NCI-H1092 treated with DMSO at 0.1 percent for 48 hours (cell line): Measurements from ENCODE around the gene XYLT1.

Source experiments
- DNase-seq: peaks from one replicate; lab custom pipeline; 2025; lab: John Stamatoyannopoulos, UW

XYLT1 gene

DNA sequence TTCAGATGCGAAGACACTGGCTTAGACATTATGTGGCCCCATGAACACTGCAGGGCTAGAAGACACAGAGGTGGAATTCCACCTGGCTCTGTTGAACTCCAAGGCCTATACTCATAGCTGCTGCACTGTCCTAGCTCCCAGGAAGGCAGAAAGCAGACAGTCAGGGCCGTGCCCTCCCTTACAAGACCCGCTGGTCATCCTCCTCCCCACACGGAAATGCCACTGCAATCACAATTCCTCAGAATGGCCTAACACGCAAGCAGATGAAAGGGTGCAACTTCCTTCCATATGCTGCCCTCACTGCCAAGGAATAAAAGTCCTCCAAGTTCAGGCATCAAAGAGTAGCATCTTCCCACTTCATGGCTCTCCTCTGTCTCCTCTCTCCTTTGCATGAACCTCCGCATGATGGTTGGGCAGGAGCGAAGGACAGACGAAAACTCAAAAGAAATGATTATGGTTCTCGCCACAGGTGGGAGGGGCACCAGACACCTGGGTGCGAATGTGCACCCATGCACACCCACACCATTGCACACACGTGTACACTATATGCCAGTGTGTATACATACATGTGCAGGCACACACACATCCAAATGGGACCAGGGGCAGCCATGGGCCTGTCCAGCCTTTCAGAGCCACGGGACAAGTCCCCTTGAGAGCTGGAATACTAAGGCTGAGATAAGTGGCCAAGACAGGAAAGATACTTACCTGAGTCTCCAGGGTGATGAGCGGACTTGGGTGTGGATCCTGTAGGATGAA lies 113.3 kb downstream of the XYLT1 start:
- DNase-seq: no peak

DNA sequence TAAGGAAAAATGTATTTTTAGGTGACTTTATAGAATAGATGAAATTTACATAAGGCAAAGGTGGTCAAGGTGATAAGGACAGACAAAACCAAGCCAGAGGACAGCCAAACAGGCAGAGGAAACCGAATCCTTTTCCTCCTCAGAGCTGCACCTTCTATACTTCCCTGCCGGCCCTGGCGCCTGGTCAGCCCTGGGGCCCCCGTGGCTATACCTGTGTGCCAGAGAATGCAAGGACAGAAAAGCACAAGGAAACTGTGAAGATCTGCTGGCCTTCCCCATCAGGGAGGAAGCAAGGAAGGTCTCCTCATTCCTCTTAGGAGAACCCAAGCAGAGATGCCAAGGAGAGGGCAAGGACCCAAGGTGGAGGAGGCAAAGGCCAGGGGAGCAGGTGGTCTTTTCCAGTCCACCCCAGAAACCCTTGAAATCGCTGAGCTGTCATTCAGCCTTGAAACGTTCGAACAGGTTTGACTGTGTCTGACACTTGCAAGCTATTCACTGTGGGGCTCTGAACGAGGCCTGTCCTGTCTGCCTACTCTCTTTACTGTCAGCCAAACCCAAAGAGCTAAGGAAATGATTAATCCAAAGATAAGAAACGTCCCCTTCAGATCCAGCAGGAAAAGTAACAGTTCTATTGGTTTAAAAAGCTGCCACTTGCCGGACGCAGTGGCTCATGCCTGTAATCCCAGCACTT lies 114.4 kb downstream of the XYLT1 start:
- no peak for DNase-seq

DNA sequence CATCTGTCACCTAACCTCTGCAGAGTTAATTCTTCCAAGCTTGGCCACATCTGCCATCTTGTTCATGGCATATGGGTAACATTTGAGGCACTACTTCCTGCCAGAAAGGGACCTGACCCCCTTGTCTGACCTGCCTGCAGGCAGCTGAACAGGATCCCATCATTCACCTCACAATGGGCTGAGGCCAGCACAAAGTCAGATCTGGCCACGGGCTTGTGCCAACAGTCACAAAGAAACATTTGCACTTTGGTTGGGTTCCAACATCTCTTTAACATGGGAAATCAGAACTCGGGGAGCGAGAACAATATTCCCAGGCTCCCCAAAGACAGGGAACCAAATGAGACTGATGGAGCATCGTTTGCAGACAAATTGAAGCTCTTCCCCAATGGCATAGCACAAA lies 116.1 kb downstream of the XYLT1 start:
- no peak for DNase-seq

DNA sequence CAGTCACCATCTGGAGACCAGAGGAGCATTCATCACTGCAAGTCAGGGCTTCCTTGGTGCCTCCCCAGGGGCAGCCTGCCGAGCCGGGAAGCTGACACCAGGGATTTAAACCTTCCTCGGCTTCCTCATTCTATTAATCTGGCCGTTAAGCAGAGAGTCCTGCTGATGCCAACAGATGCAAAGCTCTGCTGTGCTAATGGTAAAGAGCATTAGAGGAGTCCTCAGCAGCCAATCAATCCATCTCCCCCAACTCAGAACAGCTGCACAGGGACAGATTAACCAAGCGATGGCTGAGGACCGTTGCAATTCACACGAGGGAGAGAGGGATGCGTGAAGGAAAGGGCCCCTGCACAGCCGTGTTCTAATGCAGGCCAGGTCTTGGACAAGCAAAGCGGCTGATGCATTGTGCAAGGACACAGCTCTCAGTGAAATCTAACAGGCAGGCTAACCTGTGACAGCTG lies 116.6 kb downstream of the XYLT1 start:
- DNase-seq: peak; percentile 47

DNA sequence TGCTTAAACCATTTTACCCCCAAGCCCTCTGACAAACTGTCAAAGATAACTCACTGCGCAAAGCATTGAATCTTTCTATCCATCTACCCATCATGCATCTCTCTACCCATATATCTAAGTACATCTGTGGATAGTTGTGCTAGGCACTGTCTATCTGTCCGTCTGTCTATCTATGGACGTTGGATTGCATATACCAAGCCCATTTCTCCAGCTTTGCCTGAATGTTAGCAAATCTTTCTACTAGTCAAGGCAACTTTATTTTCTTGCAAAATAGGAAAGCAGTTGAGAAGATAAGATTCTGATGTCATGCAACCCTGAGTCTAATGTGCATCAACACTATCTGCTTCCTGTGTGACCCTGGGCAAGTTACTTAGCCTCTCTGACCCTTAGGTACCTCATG lies 117.2 kb downstream of the XYLT1 start:
- DNase-seq: no peak

DNA sequence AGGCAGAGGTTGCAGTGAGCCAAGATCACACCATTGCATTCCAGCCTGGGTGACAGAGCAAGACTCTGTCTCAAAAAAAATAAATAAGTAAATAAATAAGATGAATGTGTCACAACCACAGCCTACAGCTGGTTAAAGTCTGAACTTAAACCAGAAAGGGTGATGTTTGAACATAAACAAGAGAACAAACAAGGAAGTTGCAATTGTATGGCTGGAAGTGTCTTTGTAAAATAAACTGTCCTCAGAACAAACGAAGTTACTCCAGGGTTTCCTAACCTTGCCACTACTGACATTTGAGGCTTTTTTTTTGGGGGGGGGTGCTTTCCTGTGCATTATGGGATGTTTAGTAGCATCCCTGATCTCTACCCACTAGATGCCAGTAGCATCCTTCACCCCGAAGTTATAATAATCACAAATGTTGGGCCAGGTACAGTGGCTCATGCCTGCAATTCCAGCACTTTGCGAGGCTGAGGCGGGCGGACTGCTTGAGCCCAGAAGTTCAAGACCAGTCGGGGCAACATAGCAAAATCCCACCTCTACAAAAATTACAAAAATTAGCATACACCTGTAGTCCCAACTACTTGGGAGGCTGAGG lies 119.2 kb downstream of the XYLT1 start:
- DNase-seq: no peak

DNA sequence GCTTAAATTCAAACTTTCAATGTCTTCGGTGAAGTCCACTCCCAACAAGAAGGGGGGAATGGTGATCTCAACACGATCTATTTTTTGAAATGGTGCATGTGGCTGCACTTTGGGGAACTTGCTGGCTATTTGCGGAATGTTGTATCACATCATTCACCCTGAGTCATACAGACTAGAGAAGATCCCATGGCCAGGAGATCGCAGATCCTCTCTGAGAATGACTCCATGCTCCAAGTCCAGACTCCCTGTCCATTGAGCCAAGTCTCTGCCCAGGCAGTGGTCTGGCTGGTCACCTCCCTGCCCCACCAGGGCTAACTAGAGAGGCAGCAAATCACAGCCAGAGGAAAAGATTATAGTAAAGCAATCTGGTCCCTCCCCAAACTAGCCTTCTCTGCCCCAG lies 120.6 kb downstream of the XYLT1 start:
- no peak for DNase-seq

DNA sequence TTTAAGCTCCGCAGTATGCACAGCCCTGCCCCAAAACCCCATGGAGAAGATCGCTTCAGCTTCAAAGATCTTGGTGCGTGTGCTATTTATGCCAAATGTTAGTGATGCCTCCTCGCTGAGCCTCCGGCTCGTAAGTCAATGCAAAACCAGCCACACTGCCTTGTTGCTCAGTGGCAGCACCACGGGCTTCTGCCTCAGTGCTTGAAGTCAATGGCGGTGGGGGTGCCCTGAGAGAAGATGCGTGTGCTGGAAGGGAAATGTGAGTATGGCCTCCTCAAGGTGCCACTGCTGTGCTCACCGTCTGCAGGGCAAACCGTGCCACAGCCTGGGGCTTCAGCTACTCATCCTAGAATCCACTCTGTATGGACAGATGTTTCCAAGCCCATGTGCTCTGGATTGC lies 121.9 kb downstream of the XYLT1 start:
- no peak for DNase-seq

DNA sequence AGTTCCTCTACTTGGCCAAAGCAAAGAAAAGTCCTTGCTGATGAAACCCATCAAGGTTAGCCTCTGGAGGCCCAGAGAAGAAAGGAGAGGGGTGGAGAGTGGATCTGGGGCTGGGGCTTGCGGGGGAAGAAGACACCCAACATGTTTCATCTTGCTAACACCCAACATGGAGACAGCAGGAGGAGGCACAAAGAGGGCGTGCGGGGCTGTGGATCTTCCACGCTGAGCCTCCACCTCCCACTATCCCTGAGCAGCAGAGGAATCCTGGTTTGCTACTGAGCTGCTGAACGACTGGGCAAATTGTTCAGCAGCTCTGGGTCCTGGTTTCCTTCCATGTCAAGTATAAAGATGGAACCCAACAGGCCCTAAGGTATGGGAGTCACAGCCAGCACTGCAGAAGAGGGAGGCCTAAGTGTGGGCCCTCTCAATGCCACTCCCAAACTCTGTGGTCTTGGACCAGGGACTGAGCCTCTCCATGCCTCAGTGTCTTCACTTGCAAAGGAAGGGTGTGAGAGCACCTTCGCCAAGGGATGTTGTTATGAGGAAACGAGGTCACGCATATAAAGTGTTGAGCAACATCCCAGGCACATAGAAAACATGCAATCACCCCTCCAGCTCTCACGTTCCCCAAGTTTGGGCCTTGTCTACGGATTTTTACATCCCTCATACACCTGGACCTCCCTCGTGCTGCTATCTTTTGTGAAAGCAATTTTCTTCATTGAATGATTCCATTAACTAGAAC lies 122.5 kb downstream of the XYLT1 start:
- no peak for DNase-seq

DNA sequence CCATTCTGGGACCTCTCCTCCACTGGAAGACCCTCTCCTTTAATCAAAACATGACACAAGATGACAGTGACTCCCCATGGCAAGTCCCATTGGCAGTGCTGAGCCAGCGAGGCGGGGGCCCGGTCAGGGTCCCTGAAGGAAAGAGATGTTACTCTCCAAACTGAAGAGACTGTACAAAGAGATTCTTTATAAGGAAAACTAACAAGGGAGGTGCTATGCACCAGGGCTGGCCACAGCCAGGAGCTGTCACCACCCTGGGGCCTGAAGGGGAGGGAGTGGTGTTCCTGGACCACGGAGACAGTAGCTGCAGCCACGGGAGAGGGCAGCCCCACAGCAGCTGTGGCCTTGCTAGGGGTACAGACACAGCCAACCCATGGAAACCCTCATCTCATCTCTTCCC lies 123.1 kb downstream of the XYLT1 start:
- no peak for DNase-seq

DNA sequence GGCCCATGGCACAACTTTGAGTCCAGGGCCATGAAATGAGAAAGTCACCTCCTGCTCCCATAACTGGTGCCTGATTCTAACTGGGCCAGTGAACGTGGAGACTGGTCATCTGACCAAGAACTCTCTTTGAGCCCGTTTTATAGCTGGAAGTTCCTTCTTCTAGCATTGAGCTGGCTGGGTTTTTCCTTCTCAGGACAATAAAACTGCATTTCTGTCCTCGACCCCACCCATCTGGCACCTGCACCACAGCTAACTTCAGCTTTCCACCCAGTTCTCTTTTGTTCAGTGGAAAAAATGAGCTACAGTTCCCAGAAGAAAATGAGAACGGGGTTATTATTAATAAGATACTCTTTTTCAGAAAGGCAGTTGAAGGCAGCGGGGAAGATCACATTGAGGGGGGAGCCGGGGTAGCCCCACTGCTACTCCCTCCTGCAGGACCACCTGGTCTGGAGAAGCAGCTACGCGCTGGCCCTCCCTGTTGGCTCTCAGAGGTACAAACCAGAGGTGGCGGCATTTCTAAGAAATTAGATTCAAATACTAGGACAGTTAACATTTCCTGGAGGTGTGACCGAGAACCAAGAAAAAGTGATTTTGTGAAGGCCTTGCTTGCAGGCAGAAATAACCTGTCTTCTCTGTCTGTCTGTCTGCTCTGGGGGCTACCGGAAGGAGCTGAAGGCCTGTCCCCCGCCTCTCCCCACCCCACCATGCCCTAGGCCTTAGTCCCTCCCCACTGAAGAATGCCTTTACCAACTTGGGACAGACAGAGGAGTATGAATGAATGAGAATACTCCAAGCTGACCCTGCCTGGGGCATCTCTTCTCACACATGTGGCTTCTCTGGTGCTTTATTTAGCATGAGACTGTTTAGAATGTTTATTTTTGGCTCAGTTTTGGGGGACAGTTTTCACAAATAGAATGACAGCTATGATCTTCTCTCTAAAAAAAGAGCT lies 123.9 kb downstream of the XYLT1 start:
- DNase-seq: no peak

DNA sequence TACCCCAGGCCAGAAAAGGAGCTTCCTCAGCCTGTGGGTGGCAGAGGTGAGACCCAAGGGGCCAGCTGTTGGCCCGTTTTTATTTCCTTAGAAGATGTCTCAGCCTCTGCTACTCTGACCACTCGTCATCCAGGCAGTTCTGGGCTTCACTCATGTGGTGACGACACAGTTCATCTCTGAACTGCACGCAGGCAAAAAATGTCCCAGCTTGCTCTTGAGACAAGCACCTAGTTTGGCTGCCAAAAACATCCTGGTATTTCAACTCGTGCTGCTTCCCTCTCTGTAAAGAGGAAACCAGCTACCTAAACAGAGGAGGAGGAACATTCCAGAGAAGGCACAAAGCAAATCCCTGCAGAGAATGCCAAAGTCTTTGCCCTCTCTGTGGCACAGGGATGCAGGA lies 125.7 kb downstream of the XYLT1 start:
- no peak for DNase-seq

DNA sequence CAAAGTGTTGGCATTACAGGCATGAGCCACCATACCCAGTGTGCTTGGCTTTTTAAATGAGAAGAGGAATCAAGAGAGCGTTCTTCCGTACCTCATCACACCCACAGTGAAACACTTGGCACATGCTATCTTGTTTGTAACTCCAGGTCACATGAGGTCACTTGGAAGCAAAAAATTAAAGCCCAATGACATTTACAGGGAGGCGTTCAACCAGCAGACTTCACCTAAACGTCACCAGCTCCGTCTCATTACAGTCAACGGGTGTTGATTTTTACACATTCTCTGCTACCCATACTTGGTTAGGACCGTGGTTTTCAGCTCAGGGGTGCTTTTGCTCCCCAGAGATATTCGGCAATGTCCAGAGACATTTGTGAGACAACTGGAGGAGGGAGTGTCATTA lies 127.0 kb downstream of the XYLT1 start:
- DNase-seq: no peak

DNA sequence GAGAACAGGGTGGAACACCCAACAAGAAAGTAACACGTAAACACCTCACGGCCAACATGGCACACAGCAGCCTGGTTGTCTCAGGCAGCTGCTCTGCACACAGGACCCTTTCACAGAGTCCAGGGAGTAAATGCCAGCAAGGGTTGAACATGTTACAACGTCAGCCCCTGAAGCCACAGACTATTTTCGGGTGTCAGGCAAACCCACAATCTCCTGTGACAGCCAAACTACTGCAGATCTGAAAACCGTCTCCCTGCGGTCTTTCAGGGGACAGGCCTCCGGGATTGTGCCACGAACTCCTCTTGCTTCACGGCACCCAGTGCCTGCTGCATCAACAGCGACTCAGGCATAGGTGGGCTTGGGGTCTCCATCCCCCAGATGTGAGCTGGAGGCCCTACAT lies 127.7 kb downstream of the XYLT1 start:
- no peak for DNase-seq

DNA sequence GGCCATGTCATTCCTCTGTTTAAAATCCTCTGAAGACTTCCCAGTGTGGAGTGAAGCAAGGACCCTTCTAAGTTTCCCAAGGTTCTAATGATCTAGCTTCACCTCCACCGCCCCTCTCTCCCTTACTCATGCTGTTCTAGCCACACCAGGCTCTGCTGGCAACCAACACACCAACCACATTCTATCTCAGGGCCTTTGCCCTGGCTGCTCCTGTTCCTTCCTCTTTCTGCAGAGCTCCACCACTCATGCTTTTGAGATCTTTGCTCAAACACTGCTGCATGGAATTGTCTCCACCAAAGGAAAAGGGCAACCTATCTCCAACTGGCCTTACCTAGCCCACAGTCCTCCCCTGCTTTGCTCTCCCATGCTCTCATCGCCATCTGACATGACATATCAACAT lies 128.7 kb downstream of the XYLT1 start:
- no peak for DNase-seq

DNA sequence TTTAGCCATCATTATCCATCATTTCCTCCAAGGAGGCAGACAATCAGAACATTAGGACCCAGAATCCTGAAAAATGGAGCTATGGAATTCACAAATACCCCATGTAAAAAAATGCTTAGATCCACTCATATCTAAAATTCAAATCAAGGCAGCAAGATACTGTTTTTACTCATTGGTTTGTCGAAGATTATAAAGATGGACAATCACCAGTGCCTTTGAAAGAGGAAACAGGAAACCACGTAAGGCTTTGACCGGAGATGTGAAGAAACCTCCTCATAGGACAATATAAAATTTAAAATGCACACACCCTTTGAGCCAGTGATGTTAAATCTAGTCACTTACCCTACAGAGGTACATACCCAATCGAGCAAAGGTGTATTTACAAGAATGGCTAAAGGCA lies 130.0 kb downstream of the XYLT1 start:
- no peak for DNase-seq

DNA sequence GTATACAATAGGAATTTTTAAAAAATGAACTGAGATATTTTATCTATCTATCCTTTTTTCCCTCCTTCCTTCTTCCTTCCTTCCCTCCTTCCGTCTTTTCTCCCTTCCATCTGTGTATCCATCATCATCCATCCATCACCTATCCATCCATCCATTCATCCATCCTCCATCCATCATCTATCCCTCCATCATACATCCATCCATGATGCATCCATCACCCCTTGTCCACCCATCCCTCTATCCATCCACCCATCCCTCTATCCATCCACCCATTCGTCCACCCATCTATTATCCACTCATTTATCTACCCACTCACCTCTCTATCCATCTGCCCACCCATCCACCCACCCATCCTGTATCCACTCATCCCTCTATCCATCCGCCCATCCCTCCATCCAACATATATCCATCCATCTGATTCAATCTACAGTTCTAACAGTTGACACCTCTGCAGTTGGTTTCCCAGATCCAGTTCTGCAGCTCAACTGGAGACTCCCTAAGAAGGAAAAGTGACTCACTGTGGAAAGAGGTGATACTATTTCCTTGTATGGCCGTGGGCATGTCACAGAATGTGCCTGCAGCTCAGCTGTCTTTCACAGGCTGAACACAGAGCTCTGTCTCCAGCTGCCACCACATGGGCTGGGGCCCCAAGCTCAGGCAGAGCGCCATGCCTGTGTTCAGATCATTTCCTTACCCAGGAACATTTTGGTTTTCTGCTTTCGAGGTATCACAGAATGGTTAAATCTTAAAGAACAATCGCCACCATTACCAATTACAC lies 130.8 kb downstream of the XYLT1 start:
- no peak for DNase-seq

DNA sequence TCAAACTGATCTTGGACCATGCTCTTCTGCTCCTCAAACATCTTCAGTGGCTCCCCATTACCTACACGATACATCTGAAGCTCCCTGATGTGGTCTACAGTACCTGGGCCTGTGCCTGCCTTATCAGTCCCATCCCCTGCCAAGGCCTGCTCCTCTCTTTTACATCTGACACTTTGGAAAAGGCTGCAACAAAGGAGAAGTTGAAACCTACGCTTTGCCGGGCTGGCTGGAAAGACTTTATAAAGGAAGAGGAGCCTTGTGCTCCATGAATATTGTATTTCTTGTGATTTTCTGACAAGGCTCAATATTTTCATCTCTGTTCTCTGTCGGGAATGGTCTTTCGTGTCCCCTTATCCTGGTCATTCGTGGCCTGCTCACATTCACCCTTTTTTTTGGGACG lies 132.5 kb downstream of the XYLT1 start:
- no peak for DNase-seq

DNA sequence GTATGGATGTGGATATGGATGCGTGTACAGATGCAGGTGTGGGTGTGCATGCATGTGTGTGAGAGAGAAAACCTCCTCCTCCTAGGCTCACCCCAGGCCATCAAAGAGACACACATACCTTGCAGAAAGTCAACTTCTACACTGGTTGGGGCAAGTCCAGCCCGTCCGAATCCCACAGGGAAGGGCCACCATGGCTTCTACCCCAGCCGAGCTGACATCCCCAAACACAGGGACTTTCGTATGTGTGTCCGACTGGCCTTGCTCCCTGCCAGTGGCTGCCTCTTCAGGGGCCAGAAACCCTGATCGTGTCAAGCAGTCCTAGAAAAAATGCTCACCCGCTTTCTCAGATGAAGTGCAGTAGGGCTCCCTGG lies 134.2 kb downstream of the XYLT1 start:
- no peak for DNase-seq

DNA sequence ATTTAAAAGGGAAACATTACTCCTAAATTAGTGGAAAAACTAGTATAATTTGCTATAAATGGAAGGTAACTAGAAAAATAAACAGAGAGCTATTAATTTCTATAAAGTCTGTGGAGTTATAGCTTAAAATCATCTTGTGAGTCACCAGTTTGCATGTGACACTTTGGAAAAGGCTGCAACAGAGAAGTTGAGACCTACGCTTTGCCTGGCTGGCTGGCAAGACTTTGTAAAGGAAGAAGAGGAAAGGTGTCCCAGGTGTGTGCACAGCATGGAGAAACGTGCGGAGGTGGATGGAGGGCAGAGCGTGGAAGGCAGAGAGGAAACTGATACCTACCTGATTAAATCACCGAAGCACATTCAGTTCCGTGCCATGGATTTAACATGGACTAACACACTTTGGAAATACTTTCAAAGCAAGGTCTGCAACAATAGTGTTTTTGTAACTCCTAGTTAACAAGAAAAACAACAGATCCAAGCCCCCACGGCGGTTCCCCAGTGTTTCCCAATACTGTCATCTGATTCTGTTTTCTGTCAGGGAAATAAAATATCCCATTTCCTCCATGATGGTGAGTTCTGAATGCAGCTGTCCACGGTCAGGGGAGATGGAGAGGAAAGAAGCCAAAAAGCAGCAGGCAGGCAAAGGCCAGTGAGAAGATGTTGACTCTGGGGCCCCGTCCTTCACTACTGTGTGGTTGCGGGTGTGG lies 134.8 kb downstream of the XYLT1 start:
- DNase-seq: peak; percentile 22
